AG09309 (cell line): Measurements from ENCODE around the gene KNOP1.

Experiments used
- DNase-seq: peaks from one replicate; pipeline ENCODE4 v3.0.0-alpha.2; 2010; ENCODE audit warnings: low read depth
- H3K4me3 ChIP-seq: 2 replicates; pipeline ENCODE4 v1.5.1; 2011; ENCODE audit warnings: mild to moderate bottlenecking, low read depth, low read length, moderate library complexity; ENCODE audit not compliant: control insufficient read depth
- CTCF ChIP-seq: IDR thresholded peaks from 2 replicates; pipeline ENCODE4 v1.5.1; 2011; ENCODE audit warnings: mild to moderate bottlenecking, low read depth, low read length, inconsistent platforms; ENCODE audit not compliant: insufficient read depth, control insufficient read depth; ENCODE audit errors: missing control alignments

The KNOP1 gene

GRCh38 chr16:19696961-19697360 is 21.1 kb downstream of the KNOP1 start:
- no peak for DNase-seq
- no peak overlapping the region for H3K4me3 ChIP-seq
- no peak for TF ChIP-seq CTCF

- no peak for TF ChIP-seq CTCF
- no peak overlapping the region for H3K4me3 ChIP-seq
- peak; percentile 79 for DNase-seq
Observed at GRCh38 chr16:19696328-19696727, 21.7 kb downstream of the KNOP1 start.

- H3K4me3 ChIP-seq, result no peak overlapping the region
- no peak for DNase-seq
- TF ChIP-seq CTCF, result no peak
Observed at GRCh38 chr16:19694989-19695388, 23.0 kb downstream of the KNOP1 start.

GRCh38 chr16:19691161-19691711 is 26.8 kb downstream of the KNOP1 start:
- no peak for TF ChIP-seq CTCF
- H3K4me3 ChIP-seq, result no peak overlapping the region
- no peak for DNase-seq

GRCh38 chr16:19690196-19690595 is 27.8 kb downstream of the KNOP1 start:
- no peak for DNase-seq
- no peak for TF ChIP-seq CTCF
- no peak overlapping the region for H3K4me3 ChIP-seq

GRCh38 chr16:19689342-19689741 is 28.7 kb downstream of the KNOP1 start:
- no peak overlapping the region for H3K4me3 ChIP-seq
- TF ChIP-seq CTCF, result no peak
- DNase-seq, result no peak
